Uterus (tissue), 4 donors: ENCODE measurements around the gene ZDHHC18. TPM values are rescaled to one million over a fixed set of nuclear protein-coding genes. Genes with fewer than 3 reads are reported as not detected.

Experiments used
- DNase-seq, 2 donors: peaks; one replicate each; pipeline ENCODE4 v3.0.0-alpha.2; 2019 to 2020
- H3K27ac ChIP-seq, 2 donors: fragments of 200-600 bp; sonication (generic); 1 replicate in 1 of 2; 2 replicates in 1 of 2; pipeline ENCODE4 v1.5.1; 2016 to 2018
- H3K27me3 ChIP-seq, 2 donors: fragments of 200-600 bp; sonication (generic); one replicate each; pipeline ENCODE4 v1.5.1; 2018 to 2019; ENCODE audit warnings: control low read depth in 1 of 2
- H3K36me3 ChIP-seq, 2 donors: fragments of 200-600 bp; sonication (generic); one replicate each; pipeline ENCODE4 v1.5.1; 2019; ENCODE audit warnings: control low read depth in 1 of 2
- H3K4me1 ChIP-seq, 2 donors: fragments of 200-600 bp; sonication (generic); one replicate each; pipeline ENCODE4 v1.5.1; 2018 to 2019; ENCODE audit warnings: control low read depth in 1 of 2
- H3K4me3 ChIP-seq, 2 donors: fragments of 200-600 bp; sonication (generic); 1 replicate in 1 of 2; 2 replicates in 1 of 2; pipeline ENCODE4 v1.5.1; 2018 to 2019; ENCODE audit warnings: mild to moderate bottlenecking in 1 of 2
- H3K9me3 ChIP-seq, 2 donors: fragments of 200-600 bp; sonication (generic); one replicate each; pipeline ENCODE4 v1.5.1; 2019; ENCODE audit warnings: control low read depth in 1 of 2
- POLR2A ChIP-seq, 2 donors: fragments of 450-650 bp; IDR thresholded peaks; one replicate each; pipeline ENCODE4 v1.6.1; 2016; ENCODE audit warnings: antibody characterized with exemption in 2 of 2, mild to moderate bottlenecking in 1 of 2, moderate library complexity in 1 of 2
- intact Hi-C: fragments of 100-400 bp; cut with DNase I; formaldehyde crosslinking; loops from one replicate; pipeline ENCODE4 v1.15.1; 2023; ENCODE audit warnings: low total_unique reads
- total RNA-seq, 4 donors: library from RNA; depleted of rRNA in 3 of 4; stranded (reverse); fragments of >200 nt in 3 of 4; gene quantifications; one replicate each; pipeline versions ENCODE4 v1.1.0 to v1.2.4, GENCODE V29; 2014 to 2023
- TF ChIP-seq, protein P1 (sequence below), 4 experiments: fragments of 200-600 bp in 2 of 4; fragments of 450-650 bp in 2 of 4; sonication (generic) in 2 of 4; IDR thresholded peaks; one replicate each; pipeline ENCODE4 v1.5.1; 2016 to 2019; ENCODE audit warnings: antibody characterized with exemption in 4 of 4, mild to moderate bottlenecking in 2 of 4, moderate library complexity in 1 of 4
- donor health status: DM: yes; HTN: yes; CAD: no.

ZDHHC18 gene
- total RNA-seq, 4 donors from 2014 or later = 1.2 to 19.8 (median 8.0) TPM

DNA sequence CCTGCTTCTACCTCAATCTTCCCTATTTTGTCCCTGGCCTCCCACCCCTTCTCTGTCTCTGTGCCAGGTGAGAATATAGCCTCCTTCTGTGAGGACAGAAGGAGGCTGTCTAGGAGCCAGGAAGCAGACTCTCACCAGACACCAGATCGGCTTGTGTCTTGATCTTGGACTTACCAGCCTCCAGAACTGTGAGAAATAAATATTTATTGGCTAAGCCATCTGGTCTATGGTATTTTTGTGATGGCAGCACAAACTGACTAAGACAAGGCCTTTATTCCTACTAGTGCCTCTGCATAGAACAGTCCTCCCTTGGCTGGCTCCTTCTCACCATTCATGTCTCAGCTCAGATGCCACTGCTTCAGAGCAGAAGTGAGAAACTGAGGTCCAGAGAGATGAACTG lies 61.7 kb downstream of the ZDHHC18 start:
- H3K4me3 ChIP-seq = no peak overlapping the region

DNA sequence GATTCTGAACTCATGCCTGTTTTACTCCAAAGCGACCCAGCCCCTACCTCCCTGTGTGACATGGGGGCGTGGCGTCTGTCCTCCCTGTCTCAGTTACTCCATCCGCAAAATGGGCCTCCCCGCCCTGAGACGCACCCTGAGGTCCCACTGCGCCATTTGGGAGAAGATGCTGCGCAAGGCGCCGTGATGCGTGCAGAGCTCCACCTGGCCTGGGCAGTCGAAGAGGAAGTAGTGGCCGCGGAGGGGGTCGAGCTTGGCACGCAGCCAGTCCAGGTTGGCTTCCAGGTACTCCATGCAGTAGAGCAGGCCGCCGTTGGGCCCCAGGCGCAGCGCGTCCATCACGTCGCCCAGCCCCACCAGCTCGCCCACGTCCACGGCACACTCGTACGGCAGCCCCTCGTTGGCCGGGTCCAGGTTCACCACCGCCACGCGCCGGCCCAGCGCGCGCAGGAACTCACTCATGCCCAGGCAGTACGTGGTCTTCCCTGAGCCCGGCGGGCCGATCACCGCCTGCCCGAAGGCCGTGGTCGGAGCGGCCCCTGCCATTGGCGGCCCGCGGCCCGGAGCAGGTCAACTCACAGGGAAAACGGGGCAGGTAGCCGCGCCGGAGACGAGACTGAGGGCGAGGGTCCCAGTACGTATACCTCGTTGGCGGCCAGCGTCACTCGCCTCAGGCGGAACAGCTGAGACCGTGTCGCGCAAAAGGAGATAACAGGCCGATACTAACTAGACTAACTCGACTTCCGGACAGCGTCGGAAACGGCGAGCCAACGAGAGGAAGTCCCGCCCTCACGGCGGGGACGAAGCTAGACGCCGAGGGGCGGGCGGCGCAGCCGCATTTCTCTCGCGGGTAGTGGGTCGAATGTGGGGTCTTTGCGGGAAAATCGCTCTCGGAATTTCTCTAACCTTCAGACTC lies 63.3 kb downstream of the ZDHHC18 start, which contains the start of gene GPN2:
TSS of gene GPN2 (minus strand) at position 733 of the 916 bp plus-strand sequence. CDS start at position 546, 187 bp downstream.
- peak within 1 kb of the TSS; percentile 85 to 89 for H3K27ac ChIP-seq
- peak; percentile 64 to 74 for DNase-seq
- no peaks in the 10 kb centered on the region for H3K36me3 ChIP-seq
- H3K27me3 ChIP-seq = no peaks in the 10 kb centered on the region
- no peaks in the 10 kb centered on the region for H3K4me1 ChIP-seq
- peak; percentile 42 to 57 for TF ChIP-seq POLR2A (IDR thresholded peaks at IDR 0.05)
- TF ChIP-seq, protein P1, sequence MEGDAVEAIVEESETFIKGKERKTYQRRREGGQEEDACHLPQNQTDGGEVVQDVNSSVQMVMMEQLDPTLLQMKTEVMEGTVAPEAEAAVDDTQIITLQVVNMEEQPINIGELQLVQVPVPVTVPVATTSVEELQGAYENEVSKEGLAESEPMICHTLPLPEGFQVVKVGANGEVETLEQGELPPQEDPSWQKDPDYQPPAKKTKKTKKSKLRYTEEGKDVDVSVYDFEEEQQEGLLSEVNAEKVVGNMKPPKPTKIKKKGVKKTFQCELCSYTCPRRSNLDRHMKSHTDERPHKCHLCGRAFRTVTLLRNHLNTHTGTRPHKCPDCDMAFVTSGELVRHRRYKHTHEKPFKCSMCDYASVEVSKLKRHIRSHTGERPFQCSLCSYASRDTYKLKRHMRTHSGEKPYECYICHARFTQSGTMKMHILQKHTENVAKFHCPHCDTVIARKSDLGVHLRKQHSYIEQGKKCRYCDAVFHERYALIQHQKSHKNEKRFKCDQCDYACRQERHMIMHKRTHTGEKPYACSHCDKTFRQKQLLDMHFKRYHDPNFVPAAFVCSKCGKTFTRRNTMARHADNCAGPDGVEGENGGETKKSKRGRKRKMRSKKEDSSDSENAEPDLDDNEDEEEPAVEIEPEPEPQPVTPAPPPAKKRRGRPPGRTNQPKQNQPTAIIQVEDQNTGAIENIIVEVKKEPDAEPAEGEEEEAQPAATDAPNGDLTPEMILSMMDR (IDR thresholded peaks at IDR 0.05) = no peak
- peak within 1 kb of the TSS; percentile 73 to 79 for H3K4me3 ChIP-seq
- H3K9me3 ChIP-seq = no peaks in the 10 kb centered on the region
- intact Hi-C loops = no loop called here

More for the DNA sequence above, 61.7 kb downstream of the ZDHHC18 start:
- DNase-seq = no peak
- no peaks in the 10 kb centered on the region for H3K9me3 ChIP-seq
- H3K27ac ChIP-seq = no peak overlapping the region
- TF ChIP-seq, protein P1 (IDR thresholded peaks at IDR 0.05) = no peak
- no peak for TF ChIP-seq POLR2A (IDR thresholded peaks at IDR 0.05)
- no peaks in the 10 kb centered on the region for H3K27me3 ChIP-seq
- intact Hi-C loops = no loop called here
- no peaks in the 10 kb centered on the region for H3K4me1 ChIP-seq
- no peaks in the 10 kb centered on the region for H3K36me3 ChIP-seq

DNA sequence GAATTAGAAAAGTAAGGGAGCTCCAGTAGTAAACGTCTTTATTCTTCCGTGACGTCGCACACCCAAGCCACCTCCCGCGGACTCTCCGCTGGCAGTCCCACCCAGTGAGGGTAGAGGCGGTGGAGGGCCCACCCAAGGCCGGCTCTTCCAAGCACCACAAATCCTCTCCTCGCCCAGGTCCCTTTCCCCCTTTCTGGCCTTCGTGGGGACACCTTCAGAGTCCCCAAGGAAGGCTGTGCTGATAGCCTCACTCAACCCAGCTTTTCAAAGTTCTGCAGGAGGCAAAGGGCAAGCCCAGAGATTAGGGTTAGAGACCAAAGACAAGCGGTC lies 63.9 kb downstream of the ZDHHC18 start:
- no peaks in the 10 kb centered on the region for H3K9me3 ChIP-seq
- H3K4me1 ChIP-seq = no peaks in the 10 kb centered on the region
- H3K36me3 ChIP-seq = no peaks in the 10 kb centered on the region
- no peak for DNase-seq
- intact Hi-C loops = no loop called here
- H3K27ac ChIP-seq = peak overlapping the region; percentile 85 to 89
- H3K4me3 ChIP-seq = peak overlapping the region; percentile 73 to 79
- H3K27me3 ChIP-seq = no peaks in the 10 kb centered on the region
- TF ChIP-seq, protein P1 (IDR thresholded peaks at IDR 0.05) = no peak
- no peak for TF ChIP-seq POLR2A (IDR thresholded peaks at IDR 0.05)

DNA sequence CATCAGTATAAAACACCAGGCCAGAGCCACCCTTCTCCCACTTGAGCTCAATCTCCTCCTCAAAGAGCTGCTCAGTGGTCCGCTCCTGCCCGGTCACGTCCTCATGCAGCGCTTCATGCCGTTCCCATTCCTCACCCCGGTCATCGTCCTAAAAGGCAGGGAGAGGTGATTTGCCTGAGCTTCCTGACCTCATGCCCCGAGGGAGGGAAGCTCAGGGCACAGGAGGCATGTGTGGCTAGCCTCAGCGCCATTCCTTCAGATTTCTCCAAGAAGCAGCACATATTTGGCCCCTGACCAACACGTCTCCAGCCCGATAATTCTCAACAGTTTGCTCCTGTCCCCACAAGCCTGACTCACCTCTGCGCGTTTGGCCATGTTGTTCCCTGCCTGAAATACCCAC lies 67.8 kb downstream of the ZDHHC18 start:
- Histone ChIP-seq H3K27ac (no peak overlapping the region), H3K4me1 (no peaks in the 10 kb centered on the region), H3K4me3 (no peak overlapping the region), H3K27me3 (no peaks in the 10 kb centered on the region), H3K36me3 (no peaks in the 10 kb centered on the region), H3K9me3 (no peaks in the 10 kb centered on the region)
- TF ChIP-seq POLR2A (IDR thresholded peaks at IDR 0.05) = no peak
- TF ChIP-seq, protein P1 (IDR thresholded peaks at IDR 0.05) = no peak
- DNase-seq = no peak
- intact Hi-C loops = no loop called here

- H3K27me3 ChIP-seq = no peaks in the 10 kb centered on the region
- no peak overlapping the region for H3K4me3 ChIP-seq
- H3K27ac ChIP-seq = no peak overlapping the region
- TF ChIP-seq, protein P1 (IDR thresholded peaks at IDR 0.05) = no peak
- no peak for TF ChIP-seq POLR2A (IDR thresholded peaks at IDR 0.05)
- H3K4me1 ChIP-seq = no peaks in the 10 kb centered on the region
- intact Hi-C loops = no loop called here
- H3K36me3 ChIP-seq = no peaks in the 10 kb centered on the region
- DNase-seq = no peak
- H3K9me3 ChIP-seq = no peaks in the 10 kb centered on the region
These were observed 70.9 kb downstream of the ZDHHC18 start for GRCh38 chr1:26897351-26897750.
